Measurements from ENCODE around the gene PTN. TPM values are rescaled to one million over a fixed set of nuclear protein-coding genes. Genes with fewer than 3 reads are reported as not detected.
A peak's percentile ranks its signal among the peaks of the same experiment; 100 is the strongest.

Gene PTN
- total and polyA plus RNA-seq, 2 of the 13 experiments (the other 11 are each of a cell fraction or from before 2014, with no cell fraction given), result not detected

DNA sequence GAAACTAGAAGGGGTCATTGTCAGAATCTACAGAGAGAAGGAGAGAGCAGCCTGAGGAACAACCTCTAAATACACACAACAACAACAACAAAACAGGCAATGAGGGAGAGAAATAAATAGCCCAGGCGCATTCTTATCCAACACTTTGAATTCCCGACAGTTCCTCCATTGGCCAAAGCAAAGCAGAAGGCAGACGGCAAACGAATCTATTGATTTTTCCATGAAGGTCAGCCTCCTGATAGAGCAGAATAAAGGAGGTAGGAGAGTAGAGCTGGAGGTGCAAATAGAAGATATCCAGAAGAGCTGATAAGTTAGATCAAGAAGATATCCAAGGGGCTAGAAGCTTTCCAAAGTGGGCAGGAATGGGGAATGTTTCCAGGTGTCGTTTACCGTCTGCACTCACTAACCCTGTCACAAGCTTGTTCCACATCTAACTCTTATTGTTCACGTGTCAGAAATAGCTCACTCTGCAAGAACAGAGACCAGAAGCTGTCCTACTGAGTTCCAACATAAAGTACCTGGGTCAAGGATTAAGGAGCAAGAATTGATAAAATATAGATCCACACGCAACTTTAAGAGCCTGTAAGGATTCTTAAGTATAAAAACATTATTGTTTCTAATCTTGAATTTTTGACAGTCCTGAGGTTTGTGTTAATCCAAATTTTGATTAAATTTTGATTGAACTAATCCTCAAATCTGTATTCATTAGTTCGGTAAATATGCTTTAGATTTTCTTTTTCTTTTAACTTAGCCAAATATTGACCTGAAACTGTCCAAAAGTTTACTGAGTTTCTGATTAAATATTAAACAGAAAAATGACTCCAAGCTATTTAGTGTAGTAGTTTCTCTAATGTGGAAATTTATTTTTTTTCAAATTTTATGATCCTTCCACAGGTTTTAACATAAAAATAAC, 45.7 kb downstream of the PTN start:
- POLR2A ChIA-PET, result no interaction called here
- no peak overlapping the region for H3K4me3 ChIP-seq (replicated peaks in 1 of 3; ENCODE audit: insufficient read depth in 1 of 3, low read depth in 2 of 3, low read length in 3 of 3)
- H3K9ac ChIP-seq (ENCODE audit: insufficient read depth, low read depth, low read length), result no peak overlapping the region
- ATAC-seq, result no peak
- H3K9me3 ChIP-seq (ENCODE audit: low read length), result no peaks in the 10 kb centered on the region
- no peak overlapping the region for H3K27ac ChIP-seq (ENCODE audit: extremely low read length, insufficient read depth, low read length)
- H3K36me3 ChIP-seq (replicated peaks in 1 of 2; ENCODE audit: control insufficient read depth in 1 of 2, insufficient read depth in 2 of 2, low read length in 2 of 2), result no peaks in the 10 kb centered on the region
- no peak for FAIRE-seq
- no peak overlapping the region for H2AFZ ChIP-seq (ENCODE audit: low read length)
- no TSS peak for BruUV-seq (replicated peaks)
- no peaks in the 10 kb centered on the region; a peak in 1 of 5 replicates for H3K27me3 ChIP-seq (ENCODE audit: control insufficient read depth in 1 of 2, insufficient read depth in 2 of 2, low read length in 2 of 2)
- no peaks in the 10 kb centered on the region for H4K20me1 ChIP-seq (ENCODE audit: insufficient read depth, low read length)
- H3K4me2 ChIP-seq (ENCODE audit: low read depth, low read length), result no peak overlapping the region
- 3% methylated on average over 9 of the region's 9 CpGs for WGBS (ENCODE audit: low lambda C conversion rate)
- H3K4me1 ChIP-seq (ENCODE audit: insufficient read depth, low read length), result no peaks in the 10 kb centered on the region
- in situ Hi-C loops (cut with HindIII; ENCODE audit: extremely low pct_ligation_motif_present, low pct_unique_long_range_greater_than_20kb), result no loop called here
- intact Hi-C loops (cut with micrococcal nuclease; ENCODE audit: unreplicated experiment), result no loop called here
- DNase-seq (ENCODE audit: low spot score), result no peak
- CTCF ChIA-PET (ENCODE audit: low intra/inter-chr PET ratio, low total read pairs), result no interaction called here
- TF ChIP-seq ZNF543 (CRISPR knock-in tag; IDR thresholded peaks at IDR 0.05) (no peak), BCL6 (CRISPR knock-in tag; IDR thresholded peaks at IDR 0.05) (peak; percentile 39; the same call in 1 of the 2 replicates)
- no peaks in the 10 kb centered on the region for H3K79me2 ChIP-seq (ENCODE audit: insufficient read depth, low read length)

- H3K27me3 ChIP-seq (ENCODE audit: control insufficient read depth in 1 of 2, insufficient read depth in 2 of 2, low read length in 2 of 2), result no peaks in the 10 kb centered on the region; a peak in 1 of 5 replicates
- ChIA-PET CTCF (ENCODE audit: low intra/inter-chr PET ratio, low total read pairs) (no interaction called here), POLR2A (no interaction called here)
- no peak overlapping the region for H2AFZ ChIP-seq (ENCODE audit: low read length)
- H3K79me2 ChIP-seq (ENCODE audit: insufficient read depth, low read length), result no peaks in the 10 kb centered on the region
- H3K9ac ChIP-seq (ENCODE audit: insufficient read depth, low read depth, low read length), result no peak overlapping the region
- no peaks in the 10 kb centered on the region for H4K20me1 ChIP-seq (ENCODE audit: insufficient read depth, low read length)
- H3K36me3 ChIP-seq (replicated peaks in 1 of 2; ENCODE audit: control insufficient read depth in 1 of 2, insufficient read depth in 2 of 2, low read length in 2 of 2), result no peaks in the 10 kb centered on the region
- ATAC-seq (no peak), FAIRE-seq (no peak), DNase-seq (ENCODE audit: low spot score) (no peak)
- in situ Hi-C loops (cut with HindIII; ENCODE audit: extremely low pct_ligation_motif_present, low pct_unique_long_range_greater_than_20kb) (no loop called here), intact Hi-C loops (cut with micrococcal nuclease; ENCODE audit: unreplicated experiment) (no loop called here)
- H3K4me1 ChIP-seq (ENCODE audit: insufficient read depth, low read length), result no peaks in the 10 kb centered on the region
- H3K27ac ChIP-seq (ENCODE audit: extremely low read length, insufficient read depth, low read length), result no peak overlapping the region
- H3K9me3 ChIP-seq (ENCODE audit: low read length), result no peaks in the 10 kb centered on the region
- no peak for TF ChIP-seq ZNF331 (CRISPR knock-in tag; IDR thresholded peaks at IDR 0.05)
- no peak for TF ChIP-seq ZNF260 (CRISPR knock-in tag; IDR thresholded peaks at IDR 0.05; ENCODE audit: borderline replicate concordance, low read depth)
- TF ChIP-seq ZNF850 (CRISPR knock-in tag; conservative IDR thresholded peaks at IDR 0.05), result no peak
- TF ChIP-seq NR0B2 (CRISPR knock-in tag; IDR thresholded peaks at IDR 0.05), result no peak
- no peak for TF ChIP-seq CREB1 (IDR thresholded peaks at IDR 0.05)
- no peak for TF ChIP-seq CREB1 (CRISPR knock-in tag; IDR thresholded peaks at IDR 0.05)
- TF ChIP-seq, protein P1, sequence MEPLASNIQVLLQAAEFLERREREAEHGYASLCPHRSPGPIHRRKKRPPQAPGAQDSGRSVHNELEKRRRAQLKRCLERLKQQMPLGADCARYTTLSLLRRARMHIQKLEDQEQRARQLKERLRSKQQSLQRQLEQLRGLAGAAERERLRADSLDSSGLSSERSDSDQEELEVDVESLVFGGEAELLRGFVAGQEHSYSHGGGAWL (CRISPR knock-in tag; IDR thresholded peaks at IDR 0.05), result no peak
- TF ChIP-seq, protein P2, sequence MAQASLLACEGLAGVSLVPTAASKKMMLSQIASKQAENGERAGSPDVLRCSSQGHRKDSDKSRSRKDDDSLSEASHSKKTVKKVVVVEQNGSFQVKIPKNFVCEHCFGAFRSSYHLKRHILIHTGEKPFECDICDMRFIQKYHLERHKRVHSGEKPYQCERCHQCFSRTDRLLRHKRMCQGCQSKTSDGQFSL (CRISPR knock-in tag; IDR thresholded peaks at IDR 0.05), result no peak
- TF ChIP-seq, protein P3, sequence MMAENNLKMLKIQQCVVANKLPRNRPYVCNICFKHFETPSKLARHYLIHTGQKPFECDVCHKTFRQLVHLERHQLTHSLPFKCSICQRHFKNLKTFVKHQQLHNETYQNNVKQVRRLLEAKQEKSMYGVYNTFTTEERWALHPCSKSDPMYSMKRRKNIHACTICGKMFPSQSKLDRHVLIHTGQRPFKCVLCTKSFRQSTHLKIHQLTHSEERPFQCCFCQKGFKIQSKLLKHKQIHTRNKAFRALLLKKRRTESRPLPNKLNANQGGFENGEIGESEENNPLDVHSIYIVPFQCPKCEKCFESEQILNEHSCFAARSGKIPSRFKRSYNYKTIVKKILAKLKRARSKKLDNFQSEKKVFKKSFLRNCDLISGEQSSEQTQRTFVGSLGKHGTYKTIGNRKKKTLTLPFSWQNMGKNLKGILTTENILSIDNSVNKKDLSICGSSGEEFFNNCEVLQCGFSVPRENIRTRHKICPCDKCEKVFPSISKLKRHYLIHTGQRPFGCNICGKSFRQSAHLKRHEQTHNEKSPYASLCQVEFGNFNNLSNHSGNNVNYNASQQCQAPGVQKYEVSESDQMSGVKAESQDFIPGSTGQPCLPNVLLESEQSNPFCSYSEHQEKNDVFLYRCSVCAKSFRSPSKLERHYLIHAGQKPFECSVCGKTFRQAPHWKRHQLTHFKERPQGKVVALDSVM (CRISPR knock-in tag; IDR thresholded peaks at IDR 0.05), result no peak
- WGBS (ENCODE audit: low lambda C conversion rate), result 20% methylated on average over 2 of the region's 2 CpGs
- H3K4me2 ChIP-seq (ENCODE audit: low read depth, low read length), result no peak overlapping the region
- H3K4me3 ChIP-seq (replicated peaks in 1 of 3; ENCODE audit: insufficient read depth in 1 of 3, low read depth in 2 of 3, low read length in 3 of 3), result no peak overlapping the region
- BruUV-seq (replicated peaks), result no TSS peak
Observed at GRCh38 chr7:137296576-137296975, 47.0 kb downstream of the PTN start.

Measured in HepG2 (cell line).